IPS DF 4.7 (cell line): Measurements from ENCODE around the gene AIF1.

ENCODE experiments used
- DNase-seq: peaks from one replicate; pipeline ENCODE4 v3.0.0-alpha.2; 2013; ENCODE audit warnings: low spot score; ENCODE audit errors: extremely low read depth

The AIF1 gene

GRCh38 chr6:31663126-31663960 is 48.3 kb downstream of the AIF1 start:
- no peak for DNase-seq

GRCh38 chr6:31663961-31664789 is 49.1 kb downstream of the AIF1 start:
- no peak for DNase-seq

- DNase-seq = no peak
Observed at GRCh38 chr6:31664790-31665500, 49.9 kb downstream of the AIF1 start, which contains the start of gene GPANK1. Gene GPANK1, minus strand, starts transcription at chr6:31664997. Its CDS starts 519 bp downstream, at chr6:31664478.

GRCh38 chr6:31665501-31666336 is 50.7 kb downstream of the AIF1 start, which contains the start of gene CSNK2B:
Gene CSNK2B, plus strand, starts transcription at chr6:31666080. Its CDS starts 752 bp downstream, at chr6:31666832.
- DNase-seq = no peak

- no peak for DNase-seq
Observed at GRCh38 chr6:31666337-31666965, 51.4 kb downstream of the AIF1 start.
